HepG2 (cell line): ENCODE data around the gene RABIF. TPM values are rescaled to one million over a fixed set of nuclear protein-coding genes. Genes with fewer than 3 reads are reported as not detected.
A peak's percentile ranks its signal among the peaks of the same experiment; 100 is the strongest.

ENCODE experiments used
- CTCF ChIP-seq: sonication (generic); formaldehyde crosslinking; IDR thresholded peaks from 2 replicates; pipeline ENCODE4 v1.5.0; 2020; ENCODE audit warnings: mild to moderate bottlenecking, missing genetic modification reagents, moderate library complexity
- KLF15 ChIP-seq: sonication (generic); formaldehyde crosslinking; IDR thresholded peaks from 2 replicates; pipeline ENCODE4 v1.8.1; 2023; ENCODE audit warnings: borderline replicate concordance, mild to moderate bottlenecking, inconsistent platforms, missing genetic modification reagents, mixed read lengths
- MAF1 ChIP-seq: sonication (generic); formaldehyde crosslinking; IDR thresholded peaks from 2 replicates; pipeline ENCODE4 v1.5.0; 2020; ENCODE audit warnings: missing genetic modification reagents, borderline replicate concordance
- MED13 ChIP-seq: sonication (generic); formaldehyde crosslinking; IDR thresholded peaks from 2 replicates; pipeline ENCODE4 v1.5.0; 2020; ENCODE audit warnings: missing genetic modification reagents
- MEF2D ChIP-seq: sonication (generic); formaldehyde crosslinking; IDR thresholded peaks from 2 replicates; pipeline ENCODE4 v1.5.1; 2020; ENCODE audit warnings: mild to moderate bottlenecking, missing genetic modification reagents
- NCOA5 ChIP-seq: sonication (generic); formaldehyde crosslinking; IDR thresholded peaks from 2 replicates; pipeline ENCODE4 v1.4.0; 2020; ENCODE audit warnings: missing genetic modification reagents
- ONECUT2 ChIP-seq: sonication (generic); formaldehyde crosslinking; IDR thresholded peaks from 2 replicates; pipeline ENCODE4 v1.4.0; 2020; ENCODE audit warnings: missing genetic modification reagents
- PATZ1 ChIP-seq: sonication (generic); formaldehyde crosslinking; IDR thresholded peaks from 2 replicates; pipeline ENCODE4 v1.4.0; 2020; ENCODE audit warnings: missing genetic modification reagents
- POLR2A ChIP-seq, 2 experiments: IDR thresholded peaks; 2 replicates each; pipeline ENCODE4 v1.6.1; 2011; ENCODE audit warnings: low read depth in 2 of 2, low read length in 2 of 2, mild to moderate bottlenecking in 1 of 2, moderate library complexity in 1 of 2; ENCODE audit not compliant: insufficient read depth in 1 of 2
- RFX3 ChIP-seq: IDR thresholded peaks from 2 replicates; pipeline ENCODE4 v1.6.1; 2016; ENCODE audit warnings: missing biosample characterization, missing genetic modification reagents
- SIN3A ChIP-seq: IDR thresholded peaks from 2 replicates; pipeline ENCODE4 v1.6.1; 2011; ENCODE audit warnings: low read depth, mild to moderate bottlenecking, control low read depth, low read length, borderline replicate concordance
- SOX13 ChIP-seq, 3 experiments: fragments of 450-650 bp in 1 of 3; sonication (generic) in 1 of 3; formaldehyde crosslinking in 1 of 3; IDR thresholded peaks in 2 of 3; conservative IDR thresholded peaks in 1 of 3; 2 replicates each; pipeline versions ENCODE4 v1.5.0 to v1.6.1; 2016 to 2020; ENCODE audit warnings: antibody characterized with exemption in 1 of 3, mild to moderate bottlenecking in 1 of 3, missing compliant biosample characterization in 1 of 3, missing genetic modification reagents in 1 of 3, moderate library complexity in 1 of 3
- TOPORS ChIP-seq: sonication (generic); formaldehyde crosslinking; IDR thresholded peaks from 2 replicates; pipeline ENCODE4 v1.8.0; 2023; ENCODE audit warnings: mild to moderate bottlenecking, missing genetic modification reagents
- ZNF280D ChIP-seq: sonication (generic); formaldehyde crosslinking; IDR thresholded peaks from 2 replicates; pipeline ENCODE4 v1.5.1; 2020; ENCODE audit warnings: mild to moderate bottlenecking, missing genetic modification reagents
- ZNF343 ChIP-seq: sonication (generic); formaldehyde crosslinking; IDR thresholded peaks from 2 replicates; pipeline ENCODE4 v1.4.0; 2020; ENCODE audit warnings: mild to moderate bottlenecking, missing genetic modification reagents
- ZNF441 ChIP-seq: sonication (generic); formaldehyde crosslinking; IDR thresholded peaks from 2 replicates; pipeline ENCODE4 v1.7.0; 2021; ENCODE audit warnings: missing genetic modification reagents, borderline replicate concordance
- ZNF557 ChIP-seq: sonication (generic); formaldehyde crosslinking; IDR thresholded peaks from 2 replicates; pipeline ENCODE4 v1.4.0; 2020; ENCODE audit warnings: missing genetic modification reagents
- polyA plus RNA-seq, 8 experiments: library from polyadenylated mRNA; depleted of rRNA in 3 of 8; stranded (reverse) in 7 of 8; unstranded in 1 of 8; fragments of >200 nt; fragmentation: Illumina TruSeq in 4 of 8; extraction: Trizol in 4 of 8; gene quantifications; 2 replicates each; pipeline versions ENCODE4 v1.2.1 to v1.2.3, GENCODE V29; 2011 to 2016; ENCODE audit warnings: low read depth in 4 of 8, missing spikeins in 1 of 8, mixed read lengths in 1 of 8; ENCODE audit not compliant: insufficient read depth in 1 of 8
- total RNA-seq, 5 experiments: library from RNA; depleted of rRNA; stranded (reverse); fragments of >200 nt; fragmentation: Illumina TruSeq; extraction: Trizol; gene quantifications; 2 replicates each; pipeline ENCODE4 v1.2.3, GENCODE V29; 2016; ENCODE audit warnings: low read depth in 1 of 5
- TF ChIP-seq, protein P1 (sequence below): sonication (generic); formaldehyde crosslinking; IDR thresholded peaks from 2 replicates; pipeline ENCODE4 v1.5.1; 2020; ENCODE audit warnings: mild to moderate bottlenecking, missing genetic modification reagents, moderate library complexity
- TF ChIP-seq, protein P2 (sequence below): IDR thresholded peaks from 2 replicates; pipeline ENCODE4 v1.6.1; 2012; ENCODE audit warnings: inconsistent platforms

RABIF gene
- total and polyA plus RNA-seq, 2 of the 13 experiments (the other 11 are each of a cell fraction or from before 2014, with no cell fraction given) = 7.6 to 8.3 TPM

GRCh38 chr1:202860744-202861419 is 28.1 kb downstream of the RABIF start (continued):
- TF ChIP-seq ZNF280D (CRISPR knock-in tag) (0 out of 2 replicates have a peak, but pooled peaks have one; percentile 63), ZNF557 (CRISPR knock-in tag) (0 out of 2 replicates have a peak, but pooled peaks have one; percentile 26), CTCF (CRISPR knock-in tag) (peak; percentile 46), SOX13 (IDR thresholded peaks at IDR 0.05) (no peak), SOX13 (CRISPR knock-in tag; conservative IDR thresholded peaks at IDR 0.05 in 1 of 2, IDR thresholded peaks at IDR 0.05 in 1 of 2) (peak in 1 of 2 experiments; percentile 36; a peak in 1 of 4 replicates), RFX3 (CRISPR knock-in tag) (no peak), ZNF343 (CRISPR knock-in tag) (no peak), ZNF441 (CRISPR knock-in tag) (peak; percentile 23; the same call in 1 of the 2 replicates), PATZ1 (peak; percentile 40; the same call in 1 of the 2 replicates), SIN3A (peak; percentile 37; the same call in 1 of the 2 replicates), MEF2D (peak; percentile 53; the same call in 1 of the 2 replicates), KLF15 (CRISPR knock-in tag) (no peak), TOPORS (CRISPR knock-in tag) (peak; percentile 70; the same call in 1 of the 2 replicates), NCOA5 (CRISPR knock-in tag) (no peak), MED13 (CRISPR knock-in tag) (no peak), ONECUT2 (CRISPR knock-in tag) (no peak), POLR2A (IDR thresholded peaks at IDR 0.05; ENCODE audit: insufficient read depth in 1 of 2, low read depth in 2 of 2, low read length in 2 of 2) (peak; percentile 40 to 80; a peak in 2 of 4 replicates), MAF1 (CRISPR knock-in tag) (no peak)
- TF ChIP-seq, protein P1, sequence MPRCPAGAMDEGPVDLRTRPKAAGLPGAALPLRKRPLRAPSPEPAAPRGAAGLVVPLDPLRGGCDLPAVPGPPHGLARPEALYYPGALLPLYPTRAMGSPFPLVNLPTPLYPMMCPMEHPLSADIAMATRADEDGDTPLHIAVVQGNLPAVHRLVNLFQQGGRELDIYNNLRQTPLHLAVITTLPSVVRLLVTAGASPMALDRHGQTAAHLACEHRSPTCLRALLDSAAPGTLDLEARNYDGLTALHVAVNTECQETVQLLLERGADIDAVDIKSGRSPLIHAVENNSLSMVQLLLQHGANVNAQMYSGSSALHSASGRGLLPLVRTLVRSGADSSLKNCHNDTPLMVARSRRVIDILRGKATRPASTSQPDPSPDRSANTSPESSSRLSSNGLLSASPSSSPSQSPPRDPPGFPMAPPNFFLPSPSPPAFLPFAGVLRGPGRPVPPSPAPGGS = no peak
- TF ChIP-seq, protein P2, sequence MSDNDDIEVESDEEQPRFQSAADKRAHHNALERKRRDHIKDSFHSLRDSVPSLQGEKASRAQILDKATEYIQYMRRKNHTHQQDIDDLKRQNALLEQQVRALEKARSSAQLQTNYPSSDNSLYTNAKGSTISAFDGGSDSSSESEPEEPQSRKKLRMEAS = peak; percentile 23; the same call in 1 of the 2 replicates
